Measurements from ENCODE around the gene DOHH.

The DOHH gene

GRCh38 chr19:3466635-3467034 lies 33.8 kb downstream of the DOHH start:
- in situ Hi-C loops (cut with HindIII; ENCODE audit: low pct_ligation_motif_present, low sequenced_read_pairs), result loop anchor here (10.0 kb wide), 1 partner anchor 142 kb away; no protein-coding TSS in a partner anchor
- no peak overlapping the region for H3K27ac ChIP-seq
- no peaks in the 10 kb centered on the region for H3K27me3 ChIP-seq (replicated peaks)
- H3K4me3 ChIP-seq (ENCODE audit: low read depth, low read length), result no peak overlapping the region
- TF ChIP-seq, protein P1, sequence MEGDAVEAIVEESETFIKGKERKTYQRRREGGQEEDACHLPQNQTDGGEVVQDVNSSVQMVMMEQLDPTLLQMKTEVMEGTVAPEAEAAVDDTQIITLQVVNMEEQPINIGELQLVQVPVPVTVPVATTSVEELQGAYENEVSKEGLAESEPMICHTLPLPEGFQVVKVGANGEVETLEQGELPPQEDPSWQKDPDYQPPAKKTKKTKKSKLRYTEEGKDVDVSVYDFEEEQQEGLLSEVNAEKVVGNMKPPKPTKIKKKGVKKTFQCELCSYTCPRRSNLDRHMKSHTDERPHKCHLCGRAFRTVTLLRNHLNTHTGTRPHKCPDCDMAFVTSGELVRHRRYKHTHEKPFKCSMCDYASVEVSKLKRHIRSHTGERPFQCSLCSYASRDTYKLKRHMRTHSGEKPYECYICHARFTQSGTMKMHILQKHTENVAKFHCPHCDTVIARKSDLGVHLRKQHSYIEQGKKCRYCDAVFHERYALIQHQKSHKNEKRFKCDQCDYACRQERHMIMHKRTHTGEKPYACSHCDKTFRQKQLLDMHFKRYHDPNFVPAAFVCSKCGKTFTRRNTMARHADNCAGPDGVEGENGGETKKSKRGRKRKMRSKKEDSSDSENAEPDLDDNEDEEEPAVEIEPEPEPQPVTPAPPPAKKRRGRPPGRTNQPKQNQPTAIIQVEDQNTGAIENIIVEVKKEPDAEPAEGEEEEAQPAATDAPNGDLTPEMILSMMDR (IDR thresholded peaks at IDR 0.05; ENCODE audit: low read depth, low read length, missing control alignments), result no peak
- H3K36me3 ChIP-seq (replicated peaks), result peaks cover 14% of the 10 kb centered on the region
- no peak for DNase-seq

- Histone ChIP-seq H3K36me3 (replicated peaks) (peaks cover 20% of the 10 kb centered on the region), H3K27me3 (replicated peaks) (no peaks in the 10 kb centered on the region), H3K27ac (no peak overlapping the region), H3K4me3 (ENCODE audit: low read depth, low read length) (no peak overlapping the region)
- DNase-seq, result no peak
- in situ Hi-C loops (cut with HindIII; ENCODE audit: low pct_ligation_motif_present, low sequenced_read_pairs), result loop anchor here (10.0 kb wide), 1 partner anchor 141 kb away; no protein-coding TSS in a partner anchor
- TF ChIP-seq, protein P1 (IDR thresholded peaks at IDR 0.05; ENCODE audit: low read depth, low read length, missing control alignments), result peak; percentile 21
Measured at GRCh38 chr19:3465552-3465951, 34.9 kb downstream of the DOHH start.

GRCh38 chr19:3464587-3465235 lies 35.8 kb downstream of the DOHH start:
- Histone ChIP-seq H3K36me3 (replicated peaks) (peaks cover 25% of the 10 kb centered on the region), H3K27ac (no peak overlapping the region), H3K27me3 (replicated peaks) (no peaks in the 10 kb centered on the region), H3K4me3 (ENCODE audit: low read depth, low read length) (no peak overlapping the region)
- TF ChIP-seq, protein P1 (IDR thresholded peaks at IDR 0.05; ENCODE audit: low read depth, low read length, missing control alignments), result no peak
- in situ Hi-C loops (cut with HindIII; ENCODE audit: low pct_ligation_motif_present, low sequenced_read_pairs), result loop anchor here (10.0 kb wide), 1 partner anchor 140 kb away; no protein-coding TSS in a partner anchor
- no peak for DNase-seq

DNA sequence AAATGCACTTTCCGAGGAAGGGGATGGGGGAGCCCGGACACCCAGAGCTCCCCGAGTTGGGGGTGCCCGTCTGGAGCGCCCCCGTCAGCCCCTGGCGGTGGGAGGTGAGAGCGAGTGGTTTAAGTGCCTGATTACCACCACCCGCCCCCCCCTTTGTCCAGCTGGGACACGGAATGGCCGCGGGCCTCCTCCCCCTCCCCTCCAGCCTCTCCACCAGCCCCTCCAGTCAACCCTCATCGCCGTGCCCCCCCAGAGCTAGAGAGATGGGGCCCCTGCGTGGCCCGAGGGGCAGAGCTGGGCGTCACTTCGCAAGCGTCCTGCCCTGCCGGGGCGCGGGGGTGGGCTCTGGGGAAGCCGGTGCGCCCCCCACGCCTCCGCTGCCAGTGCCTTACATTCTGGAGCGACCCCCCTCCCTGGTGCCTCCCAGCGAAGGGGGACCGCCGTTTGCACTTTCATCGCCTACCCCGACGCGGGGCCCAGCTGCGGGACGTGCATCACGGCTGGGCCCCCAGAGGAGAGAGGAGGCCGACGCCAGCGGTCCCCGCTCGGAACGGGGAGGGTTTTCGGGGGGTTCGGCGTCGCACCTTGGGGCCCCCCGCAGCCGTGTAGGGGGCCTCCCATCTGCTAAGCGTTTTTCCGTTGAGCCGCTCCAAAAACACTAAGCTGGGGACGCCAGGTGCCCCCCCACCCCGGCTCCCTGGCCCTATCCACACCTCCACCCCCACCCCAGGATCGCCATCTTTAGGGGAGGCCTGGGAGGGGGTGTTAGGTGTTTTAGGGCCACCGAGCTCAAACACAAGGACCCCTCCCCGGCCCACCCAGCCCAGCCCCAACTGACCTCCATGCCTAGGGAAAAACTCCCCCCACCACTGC lies 36.5 kb downstream of the DOHH start:
- H3K36me3 ChIP-seq (replicated peaks), result peaks cover 25% of the 10 kb centered on the region
- H3K4me3 ChIP-seq (ENCODE audit: low read depth, low read length), result no peak overlapping the region
- H3K27me3 ChIP-seq (replicated peaks), result no peaks in the 10 kb centered on the region
- no peak overlapping the region for H3K27ac ChIP-seq
- no peak for DNase-seq
- TF ChIP-seq, protein P1 (IDR thresholded peaks at IDR 0.05; ENCODE audit: low read depth, low read length, missing control alignments), result peak; percentile 21
- in situ Hi-C loops (cut with HindIII; ENCODE audit: low pct_ligation_motif_present, low sequenced_read_pairs), result loop anchor here (10.0 kb wide), 1 partner anchor 139 kb away; no protein-coding TSS in a partner anchor

- H3K4me3 ChIP-seq (ENCODE audit: low read depth, low read length), result no peak overlapping the region
- DNase-seq, result no peak
- in situ Hi-C loops (cut with HindIII; ENCODE audit: low pct_ligation_motif_present, low sequenced_read_pairs), result loop anchor here (10.0 kb wide), 1 partner anchor 138 kb away; no protein-coding TSS in a partner anchor
- TF ChIP-seq, protein P1 (IDR thresholded peaks at IDR 0.05; ENCODE audit: low read depth, low read length, missing control alignments), result no peak
- H3K27ac ChIP-seq, result no peak overlapping the region
- no peaks in the 10 kb centered on the region for H3K27me3 ChIP-seq (replicated peaks)
- H3K36me3 ChIP-seq (replicated peaks), result peaks cover 25% of the 10 kb centered on the region
Measured at GRCh38 chr19:3462991-3463713, 37.3 kb downstream of the DOHH start.
